Putamen (tissue), 1 donor: ENCODE results near the gene HOATZ.

Source experiments
- DNase-seq: peaks from one replicate; pipeline ENCODE4 v3.0.0-alpha.2; 2016; ENCODE audit warnings: low spot score

Gene HOATZ

GRCh38 chr11:111549196-111549868 is 34.8 kb downstream of the HOATZ start:
- DNase-seq: no peak

GRCh38 chr11:111549869-111550203 is 35.3 kb downstream of the HOATZ start:
- DNase-seq: no peak

DNA sequence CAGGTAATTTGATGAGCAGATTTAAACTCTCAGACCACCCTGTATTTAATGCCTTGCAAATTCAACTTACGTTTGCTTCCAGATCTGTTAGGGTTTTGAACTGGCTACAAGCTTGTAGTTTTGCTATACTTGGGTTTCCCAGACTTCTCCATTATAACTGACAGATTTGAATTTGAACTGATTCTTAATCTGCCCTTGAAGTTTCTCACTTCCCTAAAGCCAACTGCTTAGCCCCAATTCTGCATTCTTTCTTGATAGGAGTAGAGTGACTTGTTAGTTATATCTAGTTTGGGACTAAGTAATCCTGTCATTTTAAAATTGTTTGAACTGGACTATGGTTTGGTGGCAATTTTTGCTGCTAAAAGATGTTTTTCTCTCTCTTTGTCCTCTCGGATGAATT is 35.7 kb downstream of the HOATZ start:
- DNase-seq: no peak

GRCh38 chr11:111554532-111554931 is 40.0 kb downstream of the HOATZ start:
- DNase-seq: no peak

DNA sequence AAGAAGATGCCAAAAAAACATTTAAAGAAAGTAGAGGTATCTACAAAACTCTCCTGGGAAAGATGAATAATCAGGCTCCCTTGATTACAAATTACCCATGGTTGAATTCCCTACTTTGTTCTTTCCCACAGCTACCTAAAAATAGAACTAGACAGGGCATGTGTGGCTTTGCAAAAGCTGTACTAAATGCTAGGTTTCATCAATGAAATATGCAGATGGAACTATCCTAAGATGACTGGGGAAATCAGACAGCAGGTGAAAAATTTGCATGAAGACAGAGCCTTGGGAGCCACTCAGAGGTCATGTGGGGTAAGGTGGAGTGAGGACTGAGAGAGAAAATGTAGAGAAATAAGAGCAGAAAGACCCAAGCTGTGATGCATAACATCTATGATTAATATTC is 40.7 kb downstream of the HOATZ start:
- DNase-seq: no peak

- DNase-seq: no peak
Observed at GRCh38 chr11:111557425-111558111, 43.0 kb downstream of the HOATZ start.

- DNase-seq: no peak
Observed at GRCh38 chr11:111559800-111560464, 45.4 kb downstream of the HOATZ start.

DNA sequence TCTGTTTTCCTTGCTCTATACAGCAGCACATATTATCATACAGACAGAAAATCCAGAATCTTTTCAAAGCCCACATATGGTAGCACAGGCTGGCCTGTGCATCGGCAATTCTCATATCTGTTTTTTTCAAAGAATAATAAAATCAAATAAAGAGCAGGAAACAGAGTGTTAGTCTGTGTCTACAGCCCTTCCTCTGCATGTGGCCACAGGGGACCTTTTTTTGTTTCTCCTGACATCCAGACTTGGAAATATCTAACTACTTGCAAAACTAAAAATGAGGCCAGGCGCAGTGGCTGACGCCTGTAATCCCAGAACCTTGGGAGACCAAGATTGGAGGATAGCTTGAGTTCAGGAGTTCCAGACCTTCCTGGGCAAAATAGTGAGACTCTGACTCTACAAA is 46.2 kb downstream of the HOATZ start:
- DNase-seq: no peak

DNA sequence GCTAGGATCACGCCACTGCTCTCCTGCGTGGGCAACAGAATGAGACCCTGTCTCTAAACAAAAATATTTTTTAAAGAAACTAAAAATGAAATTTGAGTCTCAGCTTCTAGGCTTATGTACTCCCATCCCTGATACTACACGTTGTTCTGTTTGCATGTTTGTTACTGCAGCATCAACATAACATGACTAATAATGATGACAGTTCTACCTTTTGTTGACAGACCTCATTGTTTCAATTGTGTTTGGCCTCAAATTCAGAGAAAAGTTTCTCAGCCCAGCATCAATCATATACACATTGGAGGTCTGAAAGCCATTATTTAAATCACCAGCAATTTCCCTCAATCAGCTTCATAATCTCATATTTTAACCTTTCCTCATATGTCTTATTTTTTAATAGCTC is 46.7 kb downstream of the HOATZ start:
- no peak for DNase-seq

GRCh38 chr11:111561791-111562325 is 47.3 kb downstream of the HOATZ start:
- DNase-seq: no peak

GRCh38 chr11:111562692-111563389 is 48.3 kb downstream of the HOATZ start:
- no peak for DNase-seq

- peak; percentile 71 for DNase-seq
Observed at GRCh38 chr11:111565114-111565720, 50.6 kb downstream of the HOATZ start.

GRCh38 chr11:111566324-111566723 is 51.7 kb downstream of the HOATZ start:
- DNase-seq: no peak

- DNase-seq: no peak
Observed at GRCh38 chr11:111569476-111569875, 54.9 kb downstream of the HOATZ start.

GRCh38 chr11:111570796-111571195 is 56.2 kb downstream of the HOATZ start:
- no peak for DNase-seq

- DNase-seq: no peak
Observed at GRCh38 chr11:111571829-111572501, 57.4 kb downstream of the HOATZ start.

DNA sequence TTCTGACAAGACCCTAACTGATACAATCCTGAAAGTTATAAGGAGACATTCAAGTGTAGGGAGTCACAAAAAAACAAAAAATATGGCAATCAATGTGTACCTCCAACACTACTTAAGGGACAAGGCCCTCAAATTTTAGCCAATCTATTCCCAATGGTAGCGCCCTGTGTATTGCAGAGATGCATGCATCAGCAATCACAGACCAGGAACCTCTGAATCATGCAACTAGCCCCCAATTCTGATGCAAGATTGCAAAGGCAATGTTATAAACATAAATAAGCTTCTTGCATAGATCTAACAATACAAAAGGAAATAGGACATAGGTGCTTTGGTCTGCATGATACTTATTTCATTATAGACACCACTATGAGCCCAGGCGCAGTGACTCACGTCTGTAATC is 58.0 kb downstream of the HOATZ start:
- DNase-seq: no peak

DNA sequence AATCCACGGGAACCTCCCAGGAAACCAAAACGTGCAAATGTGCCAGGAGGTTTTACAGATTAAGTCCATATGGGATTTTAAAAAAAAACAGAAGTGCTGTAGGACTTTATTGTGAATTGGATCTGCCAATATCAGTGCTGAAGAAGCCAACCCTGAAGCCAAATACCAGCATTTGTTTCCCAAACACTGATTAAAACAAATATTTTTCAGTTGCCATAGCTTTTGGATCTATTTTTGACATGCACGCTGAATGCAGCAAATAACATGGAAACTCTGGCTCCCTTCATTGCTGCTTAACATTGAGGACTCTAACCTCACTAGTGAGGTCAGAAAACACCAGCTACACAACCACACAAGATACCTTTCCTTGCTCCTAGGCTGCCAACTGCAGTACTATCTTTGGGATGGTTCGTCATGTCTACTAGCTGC is 59.3 kb downstream of the HOATZ start:
- DNase-seq: no peak

- DNase-seq: no peak
Observed at GRCh38 chr11:111574373-111575225, 60.0 kb downstream of the HOATZ start.

DNA sequence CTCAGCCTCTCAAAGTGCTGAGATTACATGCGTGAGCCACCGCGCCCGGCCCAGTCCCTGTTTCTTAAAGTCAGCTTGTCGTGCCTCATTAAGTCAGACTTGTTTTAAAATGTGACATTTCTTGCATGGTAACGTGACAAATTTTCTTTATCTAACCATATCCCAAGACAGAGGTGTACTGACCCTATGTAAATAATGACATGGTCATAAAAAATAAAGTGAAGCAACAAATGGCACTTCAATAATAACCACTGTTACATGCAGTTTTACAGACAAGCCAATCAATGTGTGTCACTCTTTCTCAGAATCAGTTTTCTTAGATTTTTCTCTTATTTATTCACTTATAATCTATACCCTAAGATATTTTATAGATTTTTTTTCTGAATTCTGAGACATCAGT is 61.2 kb downstream of the HOATZ start:
- DNase-seq: no peak

- DNase-seq: no peak
Observed at GRCh38 chr11:111577821-111578220, 63.2 kb downstream of the HOATZ start.
